SU-DHL-6 (cell line): ENCODE results near the gene CAPN12.

Source experiments
- H2AFZ ChIP-seq: fragments of 200-600 bp; sonication (generic); 2 replicates; pipeline ENCODE4 v1.6.1; 2014; ENCODE audit warnings: low read depth, mild to moderate bottlenecking, moderate library complexity, mixed read lengths, antibody characterized with exemption, low read length; ENCODE audit not compliant: severe bottlenecking
- H3F3A ChIP-seq: fragments of 200-600 bp; shearing (Covaris generic); 2 replicates; pipeline ENCODE4 v1.6.0; 2016; ENCODE audit warnings: antibody characterized with exemption, mild to moderate bottlenecking; ENCODE audit not compliant: insufficient read depth
- H3K27ac ChIP-seq: fragments of 200-600 bp; sonication (generic); 2 replicates; pipeline ENCODE4 v1.5.1; 2016; ENCODE audit warnings: low read depth, mild to moderate bottlenecking, low read length, moderate library complexity, mixed read lengths
- H3K27me3 ChIP-seq: fragments of 200-600 bp; sonication (generic), shearing (Covaris generic); 2 replicates; pipeline ENCODE4 v1.6.0; 2014; ENCODE audit warnings: mild to moderate bottlenecking, low read length
- H3K36me3 ChIP-seq: fragments of 200-600 bp; sonication (generic); 2 replicates; pipeline ENCODE4 v1.6.1; 2014; ENCODE audit warnings: mild to moderate bottlenecking, low read length, mixed read lengths
- H3K4me2 ChIP-seq: fragments of 300-600, 200-600 bp; shearing (Covaris generic), sonication (generic); 2 replicates; pipeline ENCODE4 v1.6.0; 2014; ENCODE audit warnings: low read length, low read depth, mild to moderate bottlenecking; ENCODE audit not compliant: poor library complexity, severe bottlenecking
- H3K4me3 ChIP-seq: fragments of 200-600 bp; sonication (generic); 2 replicates; pipeline ENCODE4 v1.5.1; 2014; ENCODE audit warnings: antibody characterized with exemption, low read length, mild to moderate bottlenecking, mixed read lengths; ENCODE audit not compliant: insufficient read depth, poor library complexity, severe bottlenecking
- H3K79me2 ChIP-seq: fragments of 200-600 bp; sonication (generic); 2 replicates; pipeline ENCODE4 v1.6.1; 2014; ENCODE audit warnings: mild to moderate bottlenecking, low read length, moderate library complexity; ENCODE audit not compliant: insufficient read depth
- H3K9ac ChIP-seq: fragments of 200-600 bp; sonication (generic); 2 replicates; pipeline ENCODE4 v1.7.0; 2014; ENCODE audit warnings: mild to moderate bottlenecking, low read length
- H3K9me2 ChIP-seq: fragments of 200-600 bp; sonication (generic); replicated peaks from 2 replicates; pipeline ENCODE4 v1.6.1; 2014; ENCODE audit warnings: low read length; ENCODE audit not compliant: insufficient read depth
- H3K9me3 ChIP-seq: fragments of 200-600 bp; sonication (generic); 2 replicates; pipeline ENCODE4 v1.6.1; 2014; ENCODE audit warnings: low read length, mixed read lengths; ENCODE audit not compliant: insufficient read depth
- H4K20me1 ChIP-seq: fragments of 200-600 bp; sonication (generic); 2 replicates; pipeline ENCODE4 v1.6.1; 2014; ENCODE audit warnings: low read depth, mild to moderate bottlenecking, antibody characterized with exemption, low read length, moderate library complexity, mixed read lengths
- CTCF ChIP-seq: fragments of 200-600 bp; sonication (generic); IDR thresholded peaks from one replicate; pipeline ENCODE4 v1.5.1; 2017; ENCODE audit warnings: antibody characterized with exemption, mild to moderate bottlenecking, low read length, moderate library complexity; ENCODE audit not compliant: insufficient read depth, poor library complexity, severe bottlenecking
- EZH2phosphoT487 ChIP-seq: fragments of 200-600 bp; sonication (generic), shearing (Covaris generic); conservative IDR thresholded peaks from 2 replicates; pipeline ENCODE4 v1.6.1; 2018; ENCODE audit warnings: mild to moderate bottlenecking, antibody characterized with exemption, low read length, moderate library complexity, mixed read lengths

Gene CAPN12

DNA sequence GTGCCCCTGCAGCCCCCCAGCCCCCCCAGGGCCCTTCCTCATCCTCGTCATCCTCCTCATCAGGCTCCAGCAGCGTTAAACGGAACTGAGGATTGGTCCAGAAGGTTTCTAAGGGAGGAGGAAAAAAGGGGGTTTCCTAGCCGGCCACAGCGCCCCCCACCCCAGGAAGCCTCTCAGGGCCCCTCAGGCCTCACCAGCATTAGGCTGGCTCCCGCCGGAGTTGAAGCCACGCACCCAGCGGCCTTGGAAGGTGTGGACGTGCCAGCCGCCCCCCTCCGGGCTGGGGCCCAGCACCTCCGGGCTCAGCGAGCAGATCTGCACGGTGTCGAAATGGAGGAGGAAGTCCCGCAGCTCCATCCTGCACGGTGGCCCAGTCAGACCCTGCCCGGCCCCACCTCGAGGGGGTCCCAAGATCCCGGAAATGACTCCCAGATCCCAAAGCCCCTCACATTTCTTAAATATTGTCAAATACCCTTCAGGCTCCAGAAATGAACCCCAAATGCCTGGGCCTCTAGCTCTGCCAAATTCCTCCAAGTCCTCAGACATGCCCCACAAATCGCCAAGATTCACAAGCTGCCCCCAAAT lies 6.9 kb downstream of the CAPN12 start:
- Histone ChIP-seq H4K20me1 (no peaks in the 10 kb centered on the region), H3F3A (peaks cover 6% of the 10 kb centered on the region), H3K27ac (no peak overlapping the region), H3K79me2 (no peaks in the 10 kb centered on the region), H3K27me3 (no peaks in the 10 kb centered on the region), H3K36me3 (no peaks in the 10 kb centered on the region), H3K9me3 (no peaks in the 10 kb centered on the region), H2AFZ (no peak overlapping the region), H3K4me2 (no peak overlapping the region), H3K9ac (no peak overlapping the region), H3K4me3 (no peak overlapping the region), H3K9me2 (no peaks in the 10 kb centered on the region)
- TF ChIP-seq CTCF (no peak), EZH2phosphoT487 (no peak)

- no peak overlapping the region for H3K27ac ChIP-seq
- no peaks in the 10 kb centered on the region for H3K27me3 ChIP-seq
- no peaks in the 10 kb centered on the region for H3K9me3 ChIP-seq
- TF ChIP-seq EZH2phosphoT487 = no peak
- no peak for TF ChIP-seq CTCF
- H3F3A ChIP-seq = peaks cover 6% of the 10 kb centered on the region
- H3K79me2 ChIP-seq = no peaks in the 10 kb centered on the region
- peak overlapping the region; percentile 35 for H3K4me2 ChIP-seq
- H3K9ac ChIP-seq = no peak overlapping the region
- H3K4me3 ChIP-seq = no peak overlapping the region
- H4K20me1 ChIP-seq = no peaks in the 10 kb centered on the region
- no peak overlapping the region for H2AFZ ChIP-seq
- H3K36me3 ChIP-seq = no peaks in the 10 kb centered on the region
- no peaks in the 10 kb centered on the region for H3K9me2 ChIP-seq
Observed at GRCh38 chr19:38736413-38737280, 7.6 kb downstream of the CAPN12 start.

DNA sequence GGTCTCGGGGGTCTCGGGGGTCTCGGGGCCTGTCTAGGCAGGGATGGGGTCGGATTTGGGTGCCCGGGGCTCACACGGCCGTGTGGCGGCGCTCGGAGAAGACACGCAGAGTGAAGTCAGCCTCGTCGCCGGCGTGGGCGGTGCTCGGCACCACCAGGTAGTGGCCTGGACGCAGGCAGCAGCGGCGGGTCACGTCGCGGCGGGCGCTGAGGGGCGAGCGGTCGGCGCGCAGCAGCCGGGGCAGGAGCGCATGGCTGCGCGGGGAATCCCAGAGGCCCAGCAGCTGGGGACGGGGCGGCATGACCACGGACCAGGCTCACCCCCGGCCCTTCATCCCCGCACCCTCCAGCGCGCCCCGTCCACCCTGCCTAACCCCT lies 8.2 kb downstream of the CAPN12 start:
- Histone ChIP-seq H3K9me2 (no peaks in the 10 kb centered on the region), H4K20me1 (no peaks in the 10 kb centered on the region), H3K4me2 (peak overlapping the region; percentile 35), H3K79me2 (no peaks in the 10 kb centered on the region), H3K9me3 (no peaks in the 10 kb centered on the region), H3K27me3 (no peaks in the 10 kb centered on the region), H3F3A (peaks cover 6% of the 10 kb centered on the region), H3K9ac (no peak overlapping the region), H3K27ac (no peak overlapping the region), H2AFZ (no peak overlapping the region), H3K4me3 (no peak overlapping the region), H3K36me3 (no peaks in the 10 kb centered on the region)
- TF ChIP-seq CTCF = no peak
- no peak for TF ChIP-seq EZH2phosphoT487
